Measurements from ENCODE around the gene TMEM14A.

DNA sequence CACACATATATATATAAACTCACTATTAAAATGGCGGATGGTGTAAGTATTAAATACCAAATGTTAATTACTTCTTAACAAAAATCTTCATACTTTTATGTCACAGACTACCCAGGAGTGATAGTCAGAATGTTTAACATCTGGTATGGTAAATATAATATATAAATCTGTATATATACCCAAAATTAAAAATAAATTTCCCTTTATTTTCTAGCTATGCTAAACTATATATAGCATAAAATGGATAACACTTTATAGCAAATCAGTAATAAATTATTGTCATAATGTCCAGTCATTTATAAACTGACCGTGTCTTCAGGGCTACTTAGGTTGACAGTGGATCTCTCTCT lies 55.3 kb downstream of the TMEM14A start:
- TF ChIP-seq CTBP1 (IDR thresholded peaks at IDR 0.05; ENCODE audit: borderline replicate concordance): no peak
- TF ChIP-seq FOXM1 (IDR thresholded peaks at IDR 0.05; ENCODE audit: borderline replicate concordance): no peak
- TF ChIP-seq TARDBP (IDR thresholded peaks at IDR 0.05): no peak
- TF ChIP-seq BHLHE40 (IDR thresholded peaks at IDR 0.05; ENCODE audit: borderline replicate concordance): no peak
- no peak for TF ChIP-seq ELF4 (IDR thresholded peaks at IDR 0.05)
- no peak for TF ChIP-seq HDGF (IDR thresholded peaks at IDR 0.05; ENCODE audit: borderline replicate concordance)
- no peak for TF ChIP-seq ZNF384 (IDR thresholded peaks at IDR 0.05)
- TF ChIP-seq SUZ12 (IDR thresholded peaks at IDR 0.05): no peak
- TF ChIP-seq ARNT (IDR thresholded peaks at IDR 0.05): no peak
